HG03575 (cell line): ENCODE measurements around the gene AKAP12.

Experiments used
- ATAC-seq: cut with Tn5 transposase; IDR thresholded peaks from one replicate; pipeline ENCODE4 v1.9.1; 2021; ENCODE audit not compliant: unreplicated experiment, insufficient number of reproducible peaks, low FRiP score; ENCODE audit errors: extremely low read depth

The AKAP12 gene

DNA sequence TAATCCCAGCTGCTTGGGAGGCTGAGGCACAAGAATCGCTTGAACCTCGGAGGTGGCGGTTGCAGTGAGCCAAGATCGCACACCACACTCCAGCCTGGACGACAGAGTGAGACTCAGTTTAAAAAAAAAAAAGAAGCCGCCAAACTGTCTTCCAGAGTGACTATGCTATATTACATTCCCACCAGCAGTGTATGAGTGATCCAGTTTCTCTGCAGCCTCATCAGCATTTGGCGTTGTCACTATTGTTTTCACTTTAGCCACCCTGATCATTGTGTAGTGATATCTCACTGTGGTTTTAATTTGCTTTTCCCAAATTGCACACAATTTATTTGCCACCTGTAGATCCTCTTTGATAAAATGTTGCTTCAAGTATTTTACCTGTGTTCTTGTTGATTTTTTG is 6.0 kb upstream of the AKAP12 start:
- no peak for ATAC-seq

DNA sequence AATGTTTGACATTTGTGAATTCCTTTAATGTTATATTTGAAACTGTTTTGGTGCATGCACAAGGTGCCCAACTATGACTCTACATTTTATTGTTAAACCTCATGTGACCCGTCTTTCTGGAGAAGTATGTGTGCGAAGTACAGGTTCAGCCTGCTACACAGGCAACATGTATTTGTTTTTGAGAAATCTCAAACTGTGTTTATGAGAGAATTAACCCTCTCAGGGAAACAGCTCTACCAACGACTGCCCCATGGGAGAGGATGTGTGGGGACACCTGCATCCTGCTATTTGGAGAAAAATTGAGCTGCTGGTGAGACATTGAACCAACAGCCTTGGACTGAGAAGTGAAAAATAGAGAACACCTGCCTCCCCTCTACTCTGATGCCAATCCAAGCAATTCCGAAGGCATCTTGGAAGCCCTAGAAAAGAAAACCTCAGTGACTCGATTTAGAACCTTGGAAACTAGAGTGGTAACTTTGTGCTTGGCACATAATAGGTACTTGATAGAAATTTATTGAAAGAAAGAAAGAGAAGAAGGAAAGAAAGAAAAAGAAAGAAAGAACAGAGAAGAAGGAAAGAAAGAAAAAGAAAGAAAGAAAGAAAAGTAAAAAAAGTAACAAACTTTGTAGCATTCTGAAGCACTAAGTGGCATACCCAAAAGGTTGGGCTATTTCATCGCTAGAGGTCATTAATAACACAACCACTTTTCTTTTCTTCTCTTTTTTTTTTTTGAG is 2.9 kb upstream of the AKAP12 start:
- ATAC-seq, result no peak

DNA sequence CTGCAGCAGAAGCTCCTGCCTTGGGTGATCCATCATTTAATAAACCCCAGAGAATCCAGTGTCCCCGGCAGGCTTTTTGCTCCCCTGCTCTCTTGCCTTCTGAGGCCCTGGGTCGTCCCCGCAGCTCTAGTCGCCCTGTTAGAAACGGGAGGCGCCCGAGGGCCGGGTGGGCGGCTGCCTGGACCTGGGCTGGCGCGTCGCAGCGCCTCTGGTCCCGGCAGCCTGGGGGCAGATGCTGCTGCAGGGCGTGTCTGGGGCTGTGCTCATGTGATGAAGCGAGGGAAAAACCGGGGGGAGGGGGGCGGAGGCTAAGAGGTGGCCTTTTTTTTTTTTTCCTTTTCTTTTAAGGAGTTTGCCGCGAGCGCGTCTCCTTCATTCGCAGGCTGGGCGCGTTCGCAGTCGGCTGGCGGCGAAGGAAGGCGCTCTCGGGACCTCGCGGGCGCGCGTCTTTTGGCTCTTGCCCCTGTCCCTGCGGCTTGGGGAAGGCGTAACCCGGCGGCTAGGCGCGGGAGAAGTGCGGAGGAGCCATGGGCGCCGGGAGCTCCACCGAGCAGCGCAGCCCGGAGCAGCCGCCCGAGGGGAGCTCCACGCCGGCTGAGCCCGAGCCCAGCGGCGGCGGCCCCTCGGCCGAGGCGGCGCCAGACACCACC is 394 bp downstream of the AKAP12 start:
- no peak for ATAC-seq

DNA sequence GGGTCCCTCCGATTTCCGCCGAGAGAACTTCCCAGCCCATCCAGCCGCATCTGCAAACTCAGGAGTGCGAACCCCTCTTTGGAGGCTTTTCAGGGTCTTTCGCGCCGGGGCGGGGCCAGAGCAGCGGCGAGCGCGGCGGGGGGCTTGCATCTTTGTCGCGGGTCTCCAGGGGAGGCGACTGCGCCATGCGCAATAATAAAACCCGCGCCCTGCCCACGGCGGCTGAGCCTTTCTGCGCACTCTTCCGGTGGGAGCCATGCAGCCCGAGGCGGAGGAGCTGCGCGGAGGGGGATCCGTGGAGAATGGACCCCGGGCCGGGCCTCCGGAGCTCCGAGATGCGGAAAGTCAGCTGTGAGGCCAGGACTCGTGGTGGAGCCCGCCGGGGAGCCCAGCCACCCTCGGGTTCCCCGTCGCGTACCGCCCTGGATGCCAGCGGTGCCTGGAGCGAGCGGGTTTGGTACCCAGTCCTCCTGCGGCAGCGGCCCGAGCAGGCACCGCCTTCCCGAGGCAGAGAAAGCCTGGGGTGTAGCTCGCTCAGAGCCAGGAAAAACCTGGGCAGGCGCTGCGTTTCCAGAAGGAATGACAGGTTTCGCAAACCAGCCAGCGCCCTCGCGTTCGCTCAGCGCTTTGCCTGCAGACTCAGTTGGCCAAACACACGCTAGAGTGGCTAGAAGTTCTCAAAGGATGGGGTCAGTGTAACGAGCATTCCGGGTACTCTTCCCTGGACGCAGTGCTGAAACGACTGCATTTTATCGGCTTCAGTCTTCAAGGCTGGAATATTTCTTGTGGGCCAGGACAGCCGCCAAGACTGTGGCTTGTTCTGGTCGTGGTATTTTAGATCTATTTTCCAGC is 1.2 kb downstream of the AKAP12 start:
- no peak for ATAC-seq

DNA sequence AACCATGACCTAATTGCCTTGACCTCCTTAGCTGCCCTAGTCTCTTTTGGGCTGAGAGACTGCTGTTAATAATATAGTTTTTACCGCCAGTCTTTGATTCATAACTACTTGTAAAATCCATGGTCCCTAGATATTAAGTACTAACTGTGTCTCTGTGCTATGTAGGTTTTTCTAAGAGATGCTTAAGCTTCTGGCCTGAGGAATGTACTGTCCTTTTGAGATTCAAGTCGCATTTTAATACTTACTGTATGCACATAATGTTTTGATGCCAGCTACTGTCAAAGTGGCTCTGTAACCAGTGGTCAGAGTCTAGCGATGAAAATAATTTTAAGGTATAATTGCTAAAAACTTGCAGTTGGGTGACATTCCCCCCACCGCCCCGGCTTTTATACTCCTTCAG is 2.1 kb downstream of the AKAP12 start:
- ATAC-seq, result no peak

DNA sequence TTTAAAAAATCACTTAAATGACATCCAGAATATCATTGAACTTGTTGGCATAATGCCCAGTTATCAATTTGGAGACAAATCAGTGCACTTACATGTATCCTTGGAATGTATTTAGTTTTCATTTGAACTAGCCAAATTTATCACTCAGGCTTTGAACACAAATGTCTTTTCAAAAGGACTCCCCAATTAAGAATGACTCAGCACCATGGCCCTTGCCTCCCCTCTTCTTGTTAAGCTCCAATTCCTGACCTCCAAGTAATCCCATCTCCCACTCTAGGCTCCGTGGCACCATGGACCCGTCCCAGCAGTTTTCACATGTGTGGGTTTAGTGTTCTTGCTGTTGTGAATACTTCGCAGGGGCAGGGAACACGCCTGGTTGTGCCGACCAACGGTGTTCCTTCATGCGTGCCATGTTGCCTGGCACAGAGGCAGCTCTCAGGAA is 2.7 kb downstream of the AKAP12 start:
- ATAC-seq, result no peak

DNA sequence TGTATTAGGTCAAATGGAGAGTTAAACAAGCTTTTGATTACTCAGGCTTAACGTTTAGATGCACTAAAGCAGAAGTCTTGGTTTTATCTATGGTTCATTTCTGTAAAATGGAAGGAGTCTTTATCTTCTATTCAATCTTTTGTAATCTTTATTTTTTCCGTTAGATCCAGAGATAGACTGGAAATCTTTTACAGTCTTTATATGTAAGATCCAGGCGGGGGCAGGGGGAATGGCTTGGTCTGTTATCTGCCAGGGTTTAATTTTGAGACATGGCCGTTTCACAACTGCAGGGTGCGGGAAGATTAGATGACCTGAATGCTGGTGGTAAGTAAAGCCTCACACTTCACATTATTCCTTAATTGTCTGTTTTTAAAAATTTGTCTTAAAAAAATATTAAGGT is 3.7 kb downstream of the AKAP12 start:
- no peak for ATAC-seq

DNA sequence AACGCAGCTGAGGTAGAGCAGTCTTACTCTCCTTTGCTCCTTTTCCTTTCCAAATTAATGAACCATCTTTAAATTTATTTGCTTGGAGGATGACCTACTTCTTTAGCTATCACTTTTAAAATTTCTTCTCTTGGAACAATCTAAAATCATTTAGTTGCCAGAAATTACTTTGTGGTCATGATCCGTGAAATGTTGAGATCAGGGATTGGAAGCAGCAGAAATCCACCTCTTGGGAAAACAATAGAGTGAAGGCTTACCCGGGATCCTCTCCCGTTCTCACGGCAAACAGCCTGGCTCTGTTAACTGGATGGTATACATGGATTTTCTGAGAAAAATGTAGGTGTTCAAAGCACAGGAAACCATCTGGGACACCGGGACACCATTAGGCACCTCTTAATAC is 7.7 kb downstream of the AKAP12 start:
- ATAC-seq, result no peak

DNA sequence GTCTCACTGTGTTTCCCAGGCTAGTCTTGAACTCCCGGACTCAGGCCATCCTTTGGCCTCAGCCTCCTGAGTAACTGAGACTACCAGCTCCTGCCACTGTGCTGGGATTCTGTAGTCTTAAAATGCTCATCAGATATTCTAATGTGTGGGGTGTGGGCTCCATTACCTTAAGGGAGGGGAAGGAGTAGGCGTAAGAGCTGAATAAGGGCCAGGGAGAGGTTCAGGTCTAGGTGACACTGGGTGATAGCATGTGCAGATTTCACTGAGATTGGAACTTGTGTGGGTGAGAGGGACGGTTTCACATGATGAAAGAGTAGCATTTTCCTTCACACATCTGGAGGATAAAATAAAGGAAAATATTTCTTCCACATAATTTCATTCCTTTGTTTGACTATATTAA is 8.5 kb downstream of the AKAP12 start:
- ATAC-seq, result no peak

DNA sequence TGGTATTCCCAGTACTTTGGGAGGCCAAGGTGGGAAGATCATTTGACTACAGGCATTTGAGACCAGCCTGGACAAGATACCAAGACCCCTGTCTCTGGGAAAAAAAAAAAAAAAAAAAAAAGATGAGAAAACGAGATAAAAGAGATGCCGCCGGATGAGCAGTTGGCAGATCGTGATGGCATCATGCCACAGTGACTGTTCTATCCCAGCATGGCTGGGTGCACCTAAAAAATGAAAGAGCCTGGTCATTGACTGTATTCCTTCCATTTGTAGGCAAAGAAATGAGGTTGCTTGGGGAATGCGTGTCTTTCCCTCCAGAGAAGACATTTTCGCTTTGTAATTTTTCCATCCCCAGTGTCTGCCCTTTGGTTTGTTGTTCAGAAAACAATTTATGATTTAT is 12.9 kb downstream of the AKAP12 start:
- ATAC-seq, result no peak

DNA sequence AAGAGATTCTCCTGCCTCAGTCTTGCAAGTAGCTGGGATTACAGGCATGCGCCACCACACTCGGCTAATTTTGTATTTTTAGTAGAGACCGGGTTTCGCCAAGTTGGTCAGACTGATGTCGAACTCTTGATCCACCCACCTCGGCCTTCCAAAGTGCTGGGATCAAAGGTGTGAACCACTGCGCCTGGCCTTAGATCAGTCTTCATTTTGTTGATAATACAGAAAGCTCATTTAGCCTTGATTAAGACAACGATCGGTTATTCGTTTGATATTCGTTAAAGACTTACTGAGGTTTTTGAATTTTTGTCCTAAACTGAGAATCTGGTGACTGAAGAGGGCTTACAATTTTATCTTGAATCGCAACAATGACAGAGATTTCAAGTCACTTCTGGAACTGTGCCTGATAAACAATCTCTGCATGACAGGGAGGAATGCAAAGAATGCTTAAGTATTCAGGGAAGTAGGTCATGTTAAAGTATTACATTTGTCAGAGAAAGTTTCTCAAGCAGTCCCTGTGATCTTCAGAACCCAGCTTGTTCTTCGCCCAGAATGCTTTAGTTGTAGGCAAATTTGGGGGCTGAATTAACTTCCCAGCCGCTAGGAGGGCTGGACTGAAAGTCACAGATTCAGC is 14.8 kb downstream of the AKAP12 start:
- ATAC-seq, result no peak

DNA sequence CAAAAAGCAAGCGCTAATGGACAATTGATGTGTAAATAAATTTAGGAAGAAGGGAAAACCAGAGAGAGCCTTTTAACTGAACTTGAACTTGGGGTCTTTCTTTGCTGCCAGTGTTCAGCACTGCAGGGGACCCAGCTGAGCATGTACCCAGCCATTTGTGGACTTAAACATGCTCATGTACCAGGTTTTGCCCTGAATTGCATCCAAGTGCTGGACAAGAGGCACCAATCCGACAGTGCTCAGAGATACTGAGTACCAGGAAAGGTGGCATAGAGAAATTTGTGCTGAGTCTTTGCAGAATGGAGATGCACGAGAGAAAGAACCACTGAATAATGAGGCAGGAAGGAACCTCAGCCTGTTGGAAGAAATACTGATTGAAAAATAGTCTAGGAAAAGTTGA is 16.0 kb downstream of the AKAP12 start:
- ATAC-seq, result no peak

DNA sequence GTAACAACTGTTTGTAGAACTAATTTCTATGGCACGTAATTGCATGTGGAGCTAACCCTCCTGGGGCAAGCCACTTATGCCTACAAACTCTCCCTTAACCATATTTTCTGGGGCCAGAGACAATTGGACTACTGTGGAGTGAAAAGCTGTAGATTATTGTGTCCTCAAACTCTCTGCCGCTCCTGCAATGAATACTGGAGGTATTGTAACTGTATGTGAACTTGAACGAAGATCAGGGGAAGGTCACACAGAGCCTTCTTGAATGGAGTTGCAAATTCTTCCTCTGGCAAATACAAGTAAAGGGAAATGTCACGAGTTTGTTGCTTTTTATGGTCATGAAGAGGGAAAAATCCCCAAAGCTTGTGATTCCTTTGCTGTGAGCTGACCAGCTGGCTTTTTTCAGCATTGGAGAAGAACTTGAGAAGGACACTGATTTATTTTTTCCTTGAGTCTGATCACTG is 18.2 kb downstream of the AKAP12 start:
- no peak for ATAC-seq

DNA sequence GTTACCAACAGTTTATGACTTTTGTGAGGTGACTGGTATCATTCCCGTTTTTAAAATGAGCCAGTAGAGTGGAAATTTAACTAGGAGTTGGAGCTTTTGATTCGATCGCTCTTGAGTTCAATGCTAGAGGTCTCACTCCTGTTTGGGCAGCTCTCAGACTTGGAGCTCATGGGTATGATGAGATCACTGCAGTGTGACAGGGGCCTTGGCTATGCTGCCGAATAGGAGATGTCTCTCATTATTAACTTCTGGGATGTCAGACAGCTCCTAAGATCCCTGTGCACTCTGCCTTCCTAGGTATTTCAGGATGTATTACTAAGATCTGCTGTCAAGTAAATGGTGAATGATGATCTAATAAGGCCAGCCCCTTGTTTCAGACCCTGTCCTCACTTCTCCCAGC is 20.4 kb downstream of the AKAP12 start:
- ATAC-seq, result no peak

DNA sequence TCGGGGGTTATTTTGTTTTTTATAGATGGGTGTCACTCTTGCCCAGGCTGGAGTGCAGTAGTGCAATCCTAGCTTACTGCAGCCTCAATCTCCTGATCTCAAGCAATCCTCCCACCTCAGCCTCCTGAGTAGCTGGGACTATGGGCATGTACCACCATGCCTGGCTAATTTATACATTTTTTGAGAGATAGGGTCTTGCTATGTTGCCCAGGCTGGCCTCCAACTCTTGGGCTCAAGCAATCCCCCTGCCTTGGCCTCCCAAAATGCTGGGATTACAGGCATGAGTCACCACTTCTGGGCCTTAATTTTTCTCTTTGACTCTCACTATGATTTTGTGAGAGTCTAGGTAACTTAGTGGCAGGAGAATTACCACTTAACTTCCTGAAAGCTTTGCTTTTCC is 23.3 kb downstream of the AKAP12 start:
- no peak for ATAC-seq

DNA sequence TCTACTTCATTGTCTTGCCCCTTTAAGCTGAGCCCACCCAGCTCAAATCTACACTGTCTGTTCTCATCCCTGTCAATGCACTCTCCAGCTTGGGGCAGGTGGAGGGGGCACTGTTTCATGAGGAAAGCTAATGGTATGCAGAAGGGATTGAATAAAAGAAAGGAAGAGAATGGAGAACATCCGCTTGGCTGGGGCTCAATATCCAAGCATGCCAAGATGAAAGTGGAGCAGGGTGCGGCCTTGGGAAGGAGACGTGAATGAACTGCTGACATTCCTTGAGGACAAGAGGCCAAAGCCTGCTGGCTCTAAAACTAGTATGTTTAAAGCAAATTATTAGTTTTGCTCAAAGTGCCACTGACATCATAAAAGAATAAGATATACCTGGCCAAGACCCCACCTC is 24.2 kb downstream of the AKAP12 start:
- ATAC-seq, result no peak

DNA sequence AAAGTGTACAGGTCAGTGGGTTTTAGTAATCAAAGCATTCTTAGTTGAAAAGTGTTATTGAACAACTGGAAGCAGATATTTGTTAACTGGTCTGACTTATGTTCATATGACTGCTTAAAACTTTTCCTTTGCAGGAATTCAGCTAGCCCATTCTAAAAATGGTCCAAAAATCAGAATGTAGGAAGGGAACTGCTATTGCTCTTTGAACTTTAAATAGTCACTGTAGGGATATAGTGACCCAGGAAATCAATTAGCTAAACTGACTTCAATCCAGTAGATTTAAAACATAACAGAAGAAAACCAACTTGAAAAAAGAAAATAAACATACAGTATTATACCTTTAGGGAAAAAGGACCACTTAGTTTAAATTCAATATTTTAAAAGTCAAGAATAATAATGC is 25.5 kb downstream of the AKAP12 start:
- no peak for ATAC-seq

DNA sequence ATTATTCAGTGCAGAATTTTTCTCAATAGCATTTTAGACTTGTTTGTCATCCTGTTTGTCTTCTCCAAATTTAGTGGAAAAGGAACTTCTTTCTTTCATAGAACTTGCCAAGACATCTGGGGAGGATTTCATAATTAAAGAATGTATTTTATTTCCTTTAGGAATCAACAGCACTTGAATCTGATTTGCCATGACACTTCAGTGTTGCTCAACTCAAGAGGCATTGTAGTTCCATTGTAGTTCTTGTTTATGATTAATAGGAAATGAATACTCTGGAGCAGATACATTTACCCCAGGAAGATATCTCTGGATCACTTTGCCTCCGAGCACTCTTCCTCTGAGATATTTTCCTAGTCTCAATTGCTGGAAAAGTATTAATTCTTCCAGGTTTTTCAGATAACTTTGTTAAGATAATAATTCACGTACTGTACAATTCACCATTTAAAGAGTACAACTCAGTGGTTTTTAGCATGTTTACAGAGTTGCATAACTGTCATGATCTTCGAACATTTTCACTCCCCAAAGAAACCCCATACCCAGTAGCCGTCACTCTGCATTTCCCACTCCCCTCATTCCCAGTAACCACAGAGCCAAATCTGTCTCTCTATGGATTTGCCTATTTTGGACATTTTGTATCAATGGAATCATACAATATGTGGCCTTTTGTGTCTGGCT is 29.7 kb downstream of the AKAP12 start:
- ATAC-seq, result no peak

DNA sequence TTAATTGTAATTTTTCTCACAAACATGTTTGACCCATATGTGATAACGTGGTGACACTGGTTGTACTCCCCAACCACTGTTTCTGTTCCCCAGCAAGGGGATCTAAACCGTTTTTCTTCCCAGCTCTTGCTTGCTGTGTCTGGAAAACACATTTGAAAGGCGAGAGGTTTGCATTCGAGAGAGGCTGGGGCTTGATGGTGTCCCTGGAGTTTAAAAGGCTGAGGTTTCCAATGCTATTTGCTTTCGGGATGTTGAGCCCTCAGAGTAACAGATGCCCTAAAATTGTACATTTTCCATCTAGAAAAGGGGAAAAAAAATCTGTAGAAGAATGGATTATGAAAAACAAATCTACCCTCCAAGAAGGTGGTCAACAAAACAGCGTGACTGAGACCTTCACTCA is 35.4 kb downstream of the AKAP12 start:
- no peak for ATAC-seq
